Caki2 (cell line): ENCODE measurements around the gene ANO9. TPM values are rescaled to one million over a fixed set of nuclear protein-coding genes. Genes with fewer than 3 reads are reported as not detected.

ENCODE experiments used
- DNase-seq: peaks from one replicate; pipeline ENCODE4 v3.0.0-alpha.2; 2015; ENCODE audit warnings: low read depth
- in situ Hi-C: cut with HindIII; loops from 2 replicates; pipeline ENCODE4 v1.10.0; 2016; ENCODE audit warnings: low sequenced_read_pairs, low pct_unique_long_range_greater_than_20kb, mixed read lengths
- total RNA-seq: library from RNA; depleted of rRNA; stranded (reverse); fragments of >200 nt; shearing (Covaris generic); gene quantifications from 2 replicates; pipeline ENCODE4 v1.2.3, GENCODE V29; 2014; ENCODE audit warnings: low replicate concordance

The ANO9 gene
- total RNA-seq, 1 experiment from 2014 or later = not detected

DNA sequence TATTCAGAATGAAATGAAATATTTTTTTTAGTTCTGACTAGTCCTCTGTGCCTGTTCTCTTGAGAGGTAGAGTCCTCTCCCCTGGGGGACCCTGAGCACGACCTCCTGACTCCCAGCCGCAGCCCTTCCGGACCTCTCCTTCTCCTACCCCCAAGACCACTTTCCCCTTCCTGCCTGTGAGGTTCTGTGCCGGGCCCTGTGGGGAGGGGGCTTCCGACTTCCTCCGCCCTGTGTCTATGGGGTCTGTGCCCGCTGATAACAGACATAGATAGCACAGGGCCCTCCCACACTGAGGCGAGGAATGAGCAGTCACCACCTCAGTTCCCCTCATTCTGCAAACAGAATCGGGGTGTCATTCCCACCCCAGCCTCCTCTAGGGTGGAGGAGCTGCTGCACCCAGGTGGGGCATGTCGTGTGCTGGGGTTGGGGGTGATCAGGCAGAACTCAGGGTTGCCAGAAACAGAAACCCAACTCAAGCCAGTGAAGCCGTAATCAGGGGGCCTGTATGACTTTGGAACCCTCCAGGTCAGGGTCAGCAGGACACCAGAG is 59.7 kb downstream of the ANO9 start:
- in situ Hi-C loops = no loop called here
- no peak for DNase-seq

- in situ Hi-C loops = no loop called here
- DNase-seq = no peak
Observed at GRCh38 chr11:381501-382072, 60.2 kb downstream of the ANO9 start.

GRCh38 chr11:380996-381395 is 60.8 kb downstream of the ANO9 start:
- in situ Hi-C loops = no loop called here
- DNase-seq = no peak

GRCh38 chr11:380491-380890 is 61.3 kb downstream of the ANO9 start:
- in situ Hi-C loops = no loop called here
- no peak for DNase-seq

DNA sequence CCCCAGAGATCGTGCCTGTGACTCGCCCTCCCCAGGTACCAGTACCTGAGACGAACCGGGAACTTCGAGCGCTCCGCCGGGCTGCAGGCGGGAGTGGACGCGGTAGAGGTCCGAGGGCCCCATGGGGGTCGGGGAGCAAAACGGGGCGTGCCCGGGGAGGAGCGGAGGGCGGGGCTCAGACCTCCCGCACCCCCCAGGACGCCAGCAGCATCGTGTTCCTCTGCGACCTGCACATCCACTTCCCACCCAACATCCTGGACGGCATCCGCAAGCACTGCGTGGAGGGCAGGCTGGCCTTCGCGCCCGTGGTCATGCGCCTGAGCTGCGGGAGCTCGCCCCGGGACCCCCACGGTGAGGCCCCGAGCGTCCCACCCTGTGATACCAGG is 61.7 kb downstream of the ANO9 start:
- in situ Hi-C loops = no loop called here
- DNase-seq = no peak

DNA sequence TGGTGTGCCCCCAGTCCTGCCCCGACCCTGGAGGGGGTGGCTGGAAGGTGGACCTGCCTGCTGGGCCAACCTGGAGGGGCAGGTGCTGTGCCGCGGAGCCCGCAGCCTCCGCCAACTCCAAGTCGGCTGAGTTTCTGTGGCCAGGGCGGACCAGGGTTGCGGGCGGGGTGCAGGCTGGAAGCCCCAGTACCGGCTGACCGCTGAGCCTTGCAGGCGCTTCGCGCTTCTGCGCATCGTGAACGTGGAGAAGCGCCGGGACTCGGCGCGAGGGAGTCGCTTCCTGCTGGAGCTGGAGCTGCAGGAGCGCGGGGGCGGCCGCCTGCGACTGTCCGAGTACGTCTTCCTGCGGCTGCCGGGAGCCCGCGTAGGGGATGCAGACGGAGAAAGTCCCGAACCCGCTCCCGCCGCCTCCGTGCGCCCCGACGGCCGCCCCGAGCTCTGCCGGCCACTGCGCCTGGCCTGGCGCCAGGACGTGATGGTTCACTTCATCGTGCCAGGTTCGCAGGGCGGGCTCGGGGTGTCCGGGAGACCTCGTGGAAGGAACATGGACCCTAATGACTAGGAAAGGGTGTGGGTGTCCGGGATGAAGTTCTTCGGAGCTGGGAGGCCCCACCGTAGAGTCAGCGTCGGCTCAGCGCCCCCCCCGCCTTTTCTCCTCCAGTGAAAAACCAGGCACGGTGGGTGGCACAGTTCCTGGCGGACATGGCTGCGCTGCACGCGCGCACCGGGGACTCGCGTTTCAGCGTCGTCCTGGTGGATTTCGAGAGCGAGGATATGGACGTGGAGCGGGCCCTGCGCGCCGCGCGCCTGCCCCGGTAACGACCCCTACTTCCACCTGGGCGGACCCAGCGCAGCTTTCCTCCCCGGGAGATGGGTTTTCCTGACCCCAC is 62.4 kb downstream of the ANO9 start:
- no peak for DNase-seq
- in situ Hi-C loops = no loop called here

DNA sequence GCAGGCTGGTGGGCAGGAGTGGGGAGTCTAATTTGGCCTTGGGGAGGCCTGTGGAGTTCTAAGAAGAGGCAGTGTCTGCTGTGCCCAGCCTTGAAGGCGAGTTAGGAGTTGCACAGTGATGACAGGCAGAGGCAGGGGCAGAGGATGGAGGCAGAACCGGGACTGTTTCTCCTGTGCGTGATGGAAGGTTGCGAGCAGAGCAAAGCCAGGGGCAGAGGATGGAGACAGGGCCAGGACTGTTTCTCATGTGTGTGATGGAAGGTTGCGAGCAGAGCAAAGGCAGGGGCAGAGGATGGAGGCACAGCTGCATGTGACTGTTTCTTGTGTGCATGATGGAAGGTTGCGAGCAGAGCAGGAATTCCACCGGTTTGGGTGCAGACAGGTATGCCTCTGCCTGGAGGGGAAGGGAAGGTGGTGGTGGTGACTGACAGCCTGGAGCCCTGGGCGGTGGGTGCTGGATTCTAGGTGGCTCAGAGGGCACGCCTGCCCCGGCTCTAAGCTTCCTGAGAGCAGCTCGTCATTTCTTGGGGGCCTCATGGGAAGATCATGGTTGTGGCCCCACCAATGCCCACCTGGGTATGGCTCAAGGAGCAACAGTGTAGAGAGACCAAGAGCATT is 63.8 kb downstream of the ANO9 start:
- in situ Hi-C loops = no loop called here

DNA sequence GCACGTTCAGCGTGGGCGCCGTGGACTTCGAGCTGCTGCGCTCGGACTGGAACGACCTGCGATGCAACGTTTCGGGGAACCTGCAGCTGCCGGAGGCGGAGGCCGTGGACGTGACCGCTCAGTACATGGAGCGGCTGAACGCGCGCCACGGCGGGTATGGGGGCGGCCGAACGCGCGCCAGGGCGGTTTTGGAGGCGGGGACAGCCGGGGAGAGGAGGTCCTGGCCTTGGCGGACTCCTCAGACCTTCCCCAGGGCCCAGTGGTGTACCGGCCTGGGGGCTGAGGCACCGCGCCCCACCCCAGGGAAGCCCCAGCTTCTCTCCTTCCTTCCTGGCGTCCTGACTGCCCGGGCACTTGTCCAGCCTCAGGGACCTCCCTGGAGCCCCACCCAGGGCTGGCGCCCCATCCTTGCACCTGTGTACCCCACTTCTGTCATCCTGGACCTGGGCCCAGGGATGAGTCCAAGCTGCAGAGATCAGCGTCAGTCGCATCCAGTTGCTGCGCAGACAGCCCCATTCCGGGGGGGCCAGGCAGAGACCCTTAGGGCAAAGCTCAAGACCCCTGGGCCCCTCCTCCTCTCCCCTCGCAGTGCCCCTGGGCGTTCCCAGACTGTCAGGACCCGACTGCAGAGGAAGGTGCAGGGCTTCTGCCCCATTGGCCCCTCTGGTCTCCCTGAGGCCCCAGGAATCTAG is 64.5 kb downstream of the ANO9 start:
- in situ Hi-C loops = no loop called here
- no peak for DNase-seq

More for the DNA sequence above, 63.8 kb downstream of the ANO9 start:
- no peak for DNase-seq

GRCh38 chr11:376531-377173 is 65.2 kb downstream of the ANO9 start:
- in situ Hi-C loops = no loop called here
- DNase-seq = no peak

DNA sequence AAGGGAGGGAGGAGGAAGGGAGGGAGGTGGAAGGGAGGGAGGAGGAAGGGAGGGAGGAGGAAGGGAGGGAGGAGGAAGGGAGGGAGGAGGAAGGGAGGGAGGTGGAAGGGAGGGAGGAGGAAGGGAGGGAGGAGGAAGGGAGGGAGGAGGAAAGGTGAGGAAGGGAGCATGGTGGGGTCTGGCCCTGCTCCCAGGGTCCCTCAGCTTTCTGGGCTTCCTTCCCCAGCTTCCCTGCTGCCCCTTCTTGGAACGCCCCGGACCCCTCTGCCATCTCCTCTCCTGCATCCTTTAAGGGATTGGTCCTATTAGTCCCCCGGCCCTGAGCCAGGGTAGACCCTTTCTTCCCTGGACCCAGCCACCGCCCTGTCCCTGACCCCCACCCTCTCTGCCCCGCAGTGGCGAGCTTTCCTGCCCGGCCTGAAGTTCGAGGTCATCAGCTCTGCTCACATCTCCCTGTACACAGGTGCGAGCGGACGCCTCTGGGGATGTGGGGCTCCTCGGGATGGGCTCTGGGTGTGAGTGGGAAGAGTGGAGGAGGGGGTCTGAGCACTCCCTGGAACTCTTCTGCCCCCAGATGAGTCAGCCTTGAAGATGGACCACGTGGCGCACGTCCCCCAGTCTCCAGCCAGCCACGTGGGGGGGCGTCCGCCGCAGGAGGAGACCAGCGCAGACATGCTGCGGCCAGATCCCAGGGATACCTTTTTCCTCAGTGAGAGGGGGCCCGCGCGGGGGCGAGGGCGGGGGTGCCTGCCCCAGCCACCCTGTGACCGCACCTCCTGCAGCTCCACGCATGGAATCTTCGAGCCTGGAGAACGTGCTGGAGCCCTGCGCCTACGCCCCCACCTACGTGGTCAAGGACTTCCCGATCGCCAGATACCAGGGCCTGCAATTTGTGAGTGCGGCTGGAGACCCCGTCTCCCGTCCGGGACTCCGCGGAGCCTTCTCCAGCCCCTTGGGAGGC is 66.5 kb downstream of the ANO9 start:
- DNase-seq = no peak
- in situ Hi-C loops = no loop called here

DNA sequence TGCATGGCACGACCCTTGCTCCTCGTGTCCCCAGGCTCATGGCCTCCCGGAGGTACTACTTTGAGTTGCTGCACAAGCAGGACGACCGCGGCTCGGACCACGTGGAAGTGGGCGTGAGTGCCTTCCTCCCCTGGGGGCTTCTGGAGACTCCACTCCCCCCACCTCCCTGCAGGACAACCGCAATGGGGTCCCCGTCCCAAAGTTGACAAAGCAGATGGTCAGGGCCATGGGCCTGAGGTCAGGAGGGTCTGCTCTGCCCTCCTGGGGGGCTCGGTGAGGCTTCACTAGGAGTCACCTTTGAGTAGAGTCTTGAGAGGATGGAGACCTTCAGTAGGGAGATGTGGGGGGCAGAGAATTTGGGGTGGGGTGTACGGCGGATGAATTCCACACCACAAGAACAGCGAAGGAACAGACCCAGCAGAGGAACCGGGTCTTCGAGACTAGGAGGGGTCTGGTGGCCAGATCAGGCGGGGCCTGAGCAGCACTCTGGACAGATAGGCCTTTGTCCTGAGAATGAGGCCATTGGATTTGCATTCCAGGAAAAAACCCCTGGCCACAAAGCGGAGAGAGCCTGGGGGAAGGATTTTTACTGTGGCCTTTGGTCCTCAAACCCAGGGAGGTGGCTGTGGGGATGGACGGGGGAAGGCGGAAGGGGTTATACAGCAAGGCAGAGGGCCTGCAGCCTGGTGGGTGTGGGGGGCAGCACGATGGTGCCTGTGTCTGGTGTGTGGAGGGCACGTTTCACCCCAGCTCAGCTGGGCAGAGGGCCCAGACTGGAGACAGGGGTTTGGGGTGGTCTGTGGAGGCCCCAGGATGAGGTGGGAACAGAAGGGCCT is 67.9 kb downstream of the ANO9 start:
- in situ Hi-C loops = no loop called here
- no peak for DNase-seq

GRCh38 chr11:372809-373715 is 68.7 kb downstream of the ANO9 start:
- DNase-seq = no peak
- in situ Hi-C loops = no loop called here

DNA sequence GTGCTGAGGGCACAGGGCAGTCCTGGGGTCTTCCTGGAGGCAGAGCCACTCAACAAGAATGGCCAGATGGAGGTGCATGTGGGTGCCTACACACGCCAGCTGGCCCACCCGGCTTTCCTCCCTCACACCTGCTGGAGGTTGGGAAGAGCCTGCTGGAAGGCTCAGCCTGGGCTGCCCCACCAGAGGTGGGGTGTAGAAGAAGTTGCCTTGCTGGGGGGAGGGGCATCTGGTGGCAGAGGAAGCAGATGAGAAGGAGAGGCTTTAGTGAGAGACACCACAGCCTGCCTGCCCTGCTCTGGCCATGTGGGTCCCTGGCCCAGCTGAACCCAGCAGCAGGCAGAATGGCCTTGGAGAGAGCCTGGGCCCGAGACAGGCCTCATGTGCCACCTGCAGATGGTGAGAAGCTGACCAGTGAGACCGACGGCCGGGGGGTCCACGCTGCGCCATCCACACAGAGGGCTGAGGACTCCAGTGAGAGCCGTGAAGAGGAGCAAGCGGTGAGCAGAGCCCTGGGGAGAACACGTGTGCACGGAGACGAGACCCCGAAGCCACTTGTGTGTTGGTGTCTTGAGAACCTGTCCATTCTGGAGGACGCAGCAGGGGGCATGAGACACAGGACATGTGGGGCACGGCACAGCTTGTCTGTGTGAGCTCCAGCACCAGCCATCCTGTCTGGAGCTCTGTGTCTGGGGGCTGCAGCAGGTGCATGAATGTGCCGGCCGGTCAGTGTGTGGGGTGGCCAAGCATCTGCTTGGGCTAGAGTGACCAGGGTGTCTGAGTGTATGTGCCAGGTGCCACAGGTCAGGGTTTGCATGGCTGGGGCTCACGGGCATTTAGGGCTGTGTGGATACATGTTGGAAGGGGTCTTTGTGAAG is 69.9 kb downstream of the ANO9 start:
- no peak for DNase-seq
- in situ Hi-C loops = no loop called here

DNA sequence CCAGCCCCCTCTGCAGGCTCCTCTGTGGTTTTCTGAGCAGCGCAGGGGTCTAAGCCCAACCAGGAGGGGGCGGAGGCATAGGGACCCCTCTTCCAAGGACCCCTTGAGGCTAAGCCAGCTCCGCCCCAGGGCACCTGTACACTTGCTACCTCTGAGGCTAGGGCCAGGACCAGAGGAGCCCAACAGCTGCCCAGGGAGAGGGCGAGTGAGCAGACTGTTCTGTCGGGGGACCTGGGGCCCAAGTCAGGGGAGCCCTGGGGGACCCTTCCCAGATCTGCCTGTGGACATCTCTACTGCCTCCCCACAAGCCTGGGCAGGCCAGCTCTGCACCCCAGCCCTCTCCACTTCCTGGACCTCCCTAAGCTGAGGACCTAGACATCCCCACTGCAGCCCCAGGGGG is 70.8 kb downstream of the ANO9 start:
- in situ Hi-C loops = no loop called here
- DNase-seq = no peak
